Urothelium cell line (cell line): Measurements from ENCODE around the gene FAM98A.

Source experiments
- DNase-seq: peaks from one replicate; pipeline ENCODE4 v3.0.0; 2011; ENCODE audit warnings: low spot score, mixed read lengths
- FAIRE-seq: peaks from 2 replicates; lab custom pipeline; 2011; peaks lifted over from hg19 to GRCh38; lab: Jason Lieb, UNC

FAM98A gene

DNA sequence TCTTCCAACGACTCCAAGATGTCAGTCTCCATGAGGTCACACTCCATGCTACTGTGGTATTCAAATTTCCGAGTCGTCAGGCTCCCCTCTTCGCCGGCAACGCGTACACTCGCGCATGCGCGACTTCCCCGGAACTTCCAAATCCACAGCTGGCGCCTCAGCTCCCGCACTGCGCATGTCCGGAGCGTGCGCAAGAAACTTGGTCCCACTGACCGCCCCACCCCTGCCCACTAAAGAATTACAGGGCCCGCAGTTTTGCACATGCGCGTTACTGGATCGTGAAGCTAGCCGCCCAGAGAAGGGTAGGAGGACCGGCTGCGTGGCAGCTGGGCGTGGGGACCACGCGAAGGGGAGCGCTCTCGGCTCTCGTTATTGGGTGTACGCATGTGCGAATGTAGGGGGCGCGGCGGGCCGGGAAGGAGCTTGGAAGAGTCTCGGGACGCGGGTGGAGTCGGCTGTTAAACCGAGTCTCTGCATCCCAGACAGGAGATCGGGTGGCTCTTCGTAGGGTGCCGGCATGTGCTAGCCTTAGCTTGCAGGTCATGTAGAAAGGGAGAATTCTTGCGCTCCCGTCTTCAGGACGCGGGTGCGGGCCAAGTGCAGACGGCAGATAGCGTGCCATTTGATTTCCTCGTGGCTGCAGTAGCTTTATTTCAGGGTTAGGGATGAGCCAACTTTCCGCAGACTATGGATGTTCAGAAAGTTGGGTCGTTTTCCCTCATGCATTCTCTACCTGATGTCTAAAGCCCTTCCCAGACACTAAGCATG, at the start of gene FAM98A:
TSS of gene FAM98A (minus strand) at position 125 of the 768 bp plus-strand sequence. CDS start at position 47, 78 bp downstream.
- FAIRE-seq = no peak

DNA sequence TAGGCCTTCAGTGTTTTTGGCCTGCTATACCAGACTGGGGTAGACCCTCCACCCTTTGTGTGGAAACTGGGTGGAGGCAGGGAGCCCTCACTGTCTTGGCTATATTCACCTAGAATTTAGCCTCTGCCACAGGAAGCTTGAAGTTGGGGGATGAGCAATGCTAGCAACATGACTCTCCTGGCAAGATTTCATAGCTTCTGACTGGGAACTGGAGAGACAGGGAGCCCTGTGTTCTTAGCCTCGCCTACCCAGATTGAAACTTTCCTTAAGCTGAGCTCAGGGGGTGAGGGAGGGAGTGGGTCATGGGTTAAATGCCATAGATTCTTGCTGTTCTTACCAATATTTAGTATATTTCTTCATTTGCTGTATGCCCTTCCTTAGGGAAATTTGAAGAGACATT, 46.8 kb upstream of the FAM98A start:
- FAIRE-seq = no peak
- DNase-seq = no peak

More for the DNA sequence above, at the start of gene FAM98A:
- peak; percentile 99 for DNase-seq

DNA sequence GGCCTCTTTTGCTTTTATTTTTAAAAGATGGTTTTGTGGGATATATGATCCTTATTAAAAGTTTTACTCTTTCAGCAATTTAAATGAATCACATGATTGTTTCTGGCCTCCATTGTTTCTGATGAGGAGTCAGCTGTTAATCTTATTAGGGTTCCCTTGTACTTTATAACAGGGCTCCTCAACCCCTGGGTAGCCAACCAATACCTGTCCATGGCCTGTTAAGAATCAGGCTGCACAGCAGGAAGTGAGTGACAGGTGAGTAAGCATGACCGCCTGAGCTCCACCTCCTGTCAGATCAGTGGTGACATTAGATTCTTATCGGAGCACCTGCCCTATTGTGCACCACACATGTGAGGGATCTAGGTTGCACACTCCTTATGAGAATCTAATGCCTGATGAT, 45.1 kb upstream of the FAM98A start:
- DNase-seq (no peak), FAIRE-seq (no peak)

DNA sequence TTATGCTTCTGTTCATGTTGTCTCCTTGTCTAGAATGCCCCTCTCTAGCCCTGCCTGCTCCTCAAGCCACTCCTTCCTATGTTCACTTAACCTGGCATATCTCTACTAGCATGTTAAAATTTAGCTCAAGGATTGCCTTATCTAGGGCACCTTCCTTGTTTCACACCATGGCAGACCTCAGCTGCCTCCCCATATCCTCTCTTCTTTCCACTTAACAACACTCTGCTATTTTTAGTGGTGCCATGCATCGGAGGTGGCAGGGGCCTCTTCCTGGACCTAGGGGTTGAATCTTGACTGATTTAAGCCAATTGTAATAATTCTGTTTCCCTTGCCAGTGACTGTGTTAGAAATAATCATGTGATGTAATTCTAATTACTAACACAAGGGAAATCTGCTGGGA, 36.9 kb upstream of the FAM98A start:
- DNase-seq (no peak), FAIRE-seq (no peak)

DNA sequence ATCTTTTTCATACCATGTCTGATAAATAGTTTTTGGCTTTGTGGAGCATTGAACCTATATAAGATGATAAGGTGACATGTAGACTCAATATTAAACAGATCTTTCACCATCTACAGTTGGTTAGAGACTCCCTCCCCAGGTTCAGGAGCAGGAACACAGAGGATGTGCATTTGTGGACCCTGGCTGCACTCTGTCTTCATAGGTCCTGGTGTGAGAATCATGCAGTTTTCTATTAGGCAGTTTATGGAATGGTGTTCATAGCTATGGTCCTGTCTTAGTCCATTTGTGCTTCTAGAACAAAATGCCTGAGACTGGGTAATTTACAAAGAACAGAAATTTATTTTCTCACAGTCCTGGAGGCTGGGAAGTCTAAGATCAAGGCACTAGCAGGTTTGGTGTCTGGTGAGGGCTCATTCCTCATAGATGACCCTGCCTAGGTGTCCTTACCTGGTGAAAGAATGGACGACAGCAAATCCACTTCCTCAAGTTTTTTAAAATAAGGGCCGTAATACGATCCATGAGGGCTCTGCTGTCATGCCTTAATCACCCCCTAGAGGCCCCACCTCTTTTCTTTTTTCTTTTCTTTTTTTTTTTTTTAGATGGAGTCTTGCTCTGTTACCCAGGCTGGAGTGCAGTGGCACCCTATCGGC, 35.3 kb upstream of the FAM98A start:
- no peak for DNase-seq
- no peak for FAIRE-seq

DNA sequence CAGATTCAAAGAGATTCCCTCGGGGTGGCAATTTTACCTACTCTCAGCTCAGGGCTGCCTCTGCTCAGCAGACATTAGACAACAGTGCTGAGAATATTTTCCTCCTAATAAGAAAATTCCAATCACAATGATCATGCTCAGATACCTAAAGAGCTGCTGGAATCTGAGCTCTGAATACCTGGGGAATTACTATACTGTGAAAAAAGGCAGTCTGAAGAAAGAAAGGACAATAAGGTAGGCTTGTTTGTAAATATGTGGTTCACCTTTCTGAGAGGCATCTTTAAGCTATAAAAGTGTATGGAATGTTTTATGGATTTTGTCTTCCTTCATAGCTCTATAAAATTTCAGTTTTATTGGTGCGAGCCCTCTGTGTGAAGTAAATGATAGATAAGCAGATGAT, 34.2 kb upstream of the FAM98A start:
- DNase-seq (no peak), FAIRE-seq (no peak)

DNA sequence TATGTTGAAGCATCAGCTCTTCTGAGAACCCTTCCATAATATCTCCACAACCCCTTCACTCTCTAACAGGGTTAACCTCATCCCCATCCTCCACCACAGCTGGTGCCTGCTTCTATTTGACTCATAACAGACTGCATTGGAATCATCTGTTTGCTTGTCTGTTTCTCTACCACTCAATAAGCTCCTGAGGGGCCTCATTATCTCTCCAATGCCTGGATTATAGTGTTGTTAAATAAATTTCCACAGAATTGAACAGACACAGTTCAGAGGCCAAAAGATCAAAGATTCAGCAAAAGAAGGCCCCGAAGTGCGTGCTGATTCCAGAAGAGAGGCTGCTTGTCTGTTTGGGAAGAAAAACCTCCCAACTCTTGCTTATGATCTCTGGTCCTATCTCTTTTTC, 33.7 kb upstream of the FAM98A start:
- DNase-seq (no peak), FAIRE-seq (no peak)

DNA sequence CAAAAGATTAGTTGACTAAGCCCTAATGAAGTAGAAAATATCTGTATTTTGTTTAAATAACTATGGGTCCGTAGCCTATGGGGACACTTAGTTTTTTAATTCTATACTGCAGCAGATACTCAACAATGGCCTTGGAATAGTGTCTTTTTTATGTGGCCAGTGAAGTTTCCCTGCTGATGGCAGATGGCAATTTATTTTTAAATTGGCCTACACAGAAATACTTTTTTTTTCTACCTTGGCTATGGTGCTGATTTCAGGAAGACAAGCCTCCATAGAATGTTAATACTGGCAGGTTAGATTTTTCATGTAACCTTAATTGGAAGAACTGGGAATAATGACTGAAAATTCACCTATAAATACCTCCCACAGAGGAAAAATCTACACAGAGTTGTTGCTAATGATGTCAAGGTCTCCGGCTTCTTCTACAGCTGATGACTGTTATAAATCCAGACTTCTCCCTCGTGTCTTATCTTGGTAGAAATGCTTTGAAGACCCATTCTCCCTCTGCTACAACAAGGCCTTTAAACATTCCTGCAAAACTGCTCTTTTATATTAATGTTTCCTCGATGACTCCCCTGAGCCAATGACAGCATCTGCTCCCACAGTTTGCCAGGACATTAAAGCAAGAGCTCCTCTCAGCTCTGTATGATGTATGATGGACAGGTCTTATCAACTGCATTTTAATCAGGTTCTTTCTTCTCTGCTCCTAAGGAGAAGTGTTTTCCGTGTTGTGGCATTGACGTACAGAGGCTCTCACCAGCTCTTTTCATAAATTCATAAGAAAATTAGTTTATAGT, 29.1 kb upstream of the FAM98A start:
- DNase-seq (no peak), FAIRE-seq (no peak)

DNA sequence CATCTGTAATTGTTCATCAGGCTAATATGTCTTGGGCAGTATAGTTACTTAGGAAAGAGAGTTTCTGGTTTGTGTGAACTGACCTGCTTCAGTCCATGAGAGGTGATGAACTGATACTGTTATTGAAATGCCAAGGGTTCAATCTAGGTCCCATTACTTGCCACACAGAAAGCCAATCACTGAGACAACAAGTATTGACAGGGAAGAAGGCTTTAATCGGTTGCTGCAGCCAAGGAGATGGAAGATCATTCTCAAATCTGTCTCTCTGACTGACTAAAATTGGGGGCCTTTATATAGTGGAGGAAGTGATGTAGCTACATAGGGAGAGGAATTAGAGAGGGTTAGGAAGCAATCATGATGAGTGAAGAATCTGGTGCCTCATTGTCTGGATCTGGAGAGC, 19.9 kb upstream of the FAM98A start:
- DNase-seq (no peak), FAIRE-seq (no peak)

DNA sequence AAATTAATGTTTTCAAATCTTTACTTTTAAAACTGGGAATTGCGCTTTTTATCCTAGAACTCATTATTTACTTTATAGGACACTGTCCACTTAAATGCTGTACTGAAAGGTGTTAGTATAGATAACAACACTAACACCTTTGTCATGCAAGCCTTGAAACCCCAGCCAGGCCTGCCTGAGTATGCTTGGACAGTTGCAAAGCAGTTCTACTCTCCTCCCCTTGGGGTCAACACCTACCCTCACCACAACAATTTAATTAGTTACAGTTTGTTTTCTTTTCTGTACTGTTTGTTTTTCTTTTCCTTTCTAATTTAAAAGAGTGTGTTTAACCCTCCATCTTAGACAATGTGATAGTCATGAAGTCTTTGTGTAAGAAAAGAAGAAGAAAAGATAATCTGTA, 18.9 kb upstream of the FAM98A start:
- DNase-seq = no peak
- FAIRE-seq = no peak

DNA sequence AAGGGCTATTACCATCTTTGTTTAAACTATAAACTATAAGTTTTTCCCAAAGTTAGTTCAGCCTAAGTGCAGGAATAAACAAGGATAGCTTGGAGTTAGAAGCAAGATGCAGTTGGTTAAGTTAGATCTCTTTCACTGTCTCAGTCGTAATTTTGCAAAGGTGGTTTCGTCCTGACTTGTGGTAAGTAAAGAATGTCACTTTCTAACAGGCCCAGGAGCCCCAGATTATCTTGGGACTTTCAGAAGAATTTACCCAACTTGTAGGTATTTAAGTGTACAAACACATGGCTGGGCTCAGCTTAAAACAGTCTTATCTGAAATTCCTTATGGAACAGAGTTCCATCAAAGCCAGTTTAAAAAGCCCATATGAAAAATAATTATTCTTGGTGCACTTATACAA, 18.3 kb upstream of the FAM98A start:
- DNase-seq = no peak
- FAIRE-seq = no peak

DNA sequence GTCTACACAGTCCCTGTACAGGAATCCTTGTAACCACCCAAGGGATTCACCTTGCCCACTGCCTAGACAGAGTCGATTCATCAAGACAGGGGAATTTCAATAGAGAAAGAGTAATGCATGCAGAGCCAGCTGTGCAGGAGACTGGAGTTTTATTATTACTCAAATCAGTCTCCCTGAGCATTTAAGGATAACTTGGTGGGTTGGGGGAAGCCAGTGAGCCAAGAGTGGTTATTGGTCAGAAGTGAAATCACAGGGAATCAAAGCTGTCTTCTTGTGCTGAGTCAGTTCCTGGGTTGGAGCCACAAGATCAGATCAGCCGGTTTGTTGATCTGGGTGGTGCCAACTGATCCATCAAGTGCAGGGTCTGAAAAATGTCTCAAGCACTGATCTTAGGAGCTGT, 17.8 kb upstream of the FAM98A start:
- no peak for DNase-seq
- peak; percentile 72 for FAIRE-seq

DNA sequence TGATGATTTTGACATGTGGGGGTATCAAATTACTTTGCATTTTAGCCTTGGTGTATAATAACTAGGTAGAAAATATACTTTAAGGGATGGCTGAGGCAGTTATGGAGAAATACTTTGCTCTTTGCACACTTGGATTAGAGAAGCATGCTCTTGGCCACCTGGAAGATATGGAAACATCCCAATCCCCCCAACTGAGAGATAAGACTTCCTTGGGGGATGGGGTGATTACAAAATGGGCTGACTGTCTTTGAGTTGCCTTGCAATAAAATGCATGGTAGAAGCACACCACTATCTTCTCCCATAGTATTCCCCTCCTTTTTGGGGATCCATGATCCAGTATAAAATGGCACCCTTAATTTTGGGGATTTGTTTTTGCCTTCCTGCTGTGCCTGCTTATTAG, 15.1 kb upstream of the FAM98A start:
- DNase-seq = no peak
- FAIRE-seq = no peak

DNA sequence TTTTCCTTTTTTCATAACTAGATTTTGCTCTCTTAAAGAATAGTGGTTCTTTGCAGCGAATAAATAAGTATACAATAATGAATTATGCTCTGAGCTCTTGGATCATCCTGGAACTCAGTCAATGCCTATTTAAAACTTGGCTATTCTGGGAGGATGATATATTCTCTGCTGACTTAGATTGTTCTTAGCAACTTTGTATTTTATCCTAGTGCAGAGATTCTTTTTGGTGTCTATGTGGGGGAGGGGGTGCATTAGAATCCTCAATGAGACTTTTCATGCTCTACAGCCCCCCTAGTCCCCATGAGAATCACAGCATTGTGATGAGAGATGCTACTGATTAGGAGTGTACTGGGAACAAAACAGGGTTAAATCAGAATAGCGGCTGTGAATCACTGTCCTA, 8.8 kb upstream of the FAM98A start:
- FAIRE-seq = no peak
- DNase-seq = no peak

DNA sequence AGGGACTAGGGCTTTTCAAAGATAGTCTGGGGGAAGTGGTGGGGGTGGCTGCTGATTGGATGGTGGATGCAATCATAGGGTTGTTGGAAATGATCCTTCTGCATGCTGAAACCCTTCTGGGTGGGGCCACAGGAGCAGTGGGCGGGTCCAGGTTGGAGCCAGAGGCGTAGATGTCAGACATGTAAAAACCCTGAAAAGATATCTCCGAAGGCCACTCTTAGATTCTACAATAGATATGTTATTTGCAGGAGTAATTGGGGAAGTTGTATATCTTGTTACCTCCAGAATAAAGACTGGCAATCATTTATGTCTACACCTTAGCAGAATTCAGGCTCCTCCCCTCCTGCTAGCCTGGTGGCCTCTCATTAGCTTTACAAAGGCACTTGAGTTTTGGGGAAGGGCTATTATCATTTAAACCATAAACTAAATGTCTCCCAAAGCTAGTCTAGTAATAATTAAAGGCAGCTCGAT, 8.2 kb upstream of the FAM98A start:
- FAIRE-seq (no peak), DNase-seq (no peak)

DNA sequence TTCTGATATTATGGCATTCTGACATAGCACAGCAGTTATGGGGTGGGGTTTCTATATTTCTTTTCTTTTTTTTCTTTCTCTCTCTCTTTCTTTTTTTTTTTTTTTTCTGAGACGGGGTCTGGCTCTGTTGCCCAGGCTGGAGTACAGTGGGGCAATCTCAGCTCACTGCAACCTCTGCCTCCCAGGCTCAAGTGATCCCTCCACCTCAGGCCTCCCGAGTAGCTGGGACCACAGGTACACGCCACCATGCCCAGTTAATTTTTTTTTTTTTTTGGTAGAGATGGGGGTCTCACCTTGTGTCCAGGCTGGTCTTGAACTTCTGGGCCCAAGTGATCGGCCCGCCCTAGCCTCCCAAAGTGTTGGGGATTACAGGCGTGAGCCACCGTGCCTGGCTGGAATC, 7.5 kb upstream of the FAM98A start:
- DNase-seq (no peak), FAIRE-seq (no peak)

DNA sequence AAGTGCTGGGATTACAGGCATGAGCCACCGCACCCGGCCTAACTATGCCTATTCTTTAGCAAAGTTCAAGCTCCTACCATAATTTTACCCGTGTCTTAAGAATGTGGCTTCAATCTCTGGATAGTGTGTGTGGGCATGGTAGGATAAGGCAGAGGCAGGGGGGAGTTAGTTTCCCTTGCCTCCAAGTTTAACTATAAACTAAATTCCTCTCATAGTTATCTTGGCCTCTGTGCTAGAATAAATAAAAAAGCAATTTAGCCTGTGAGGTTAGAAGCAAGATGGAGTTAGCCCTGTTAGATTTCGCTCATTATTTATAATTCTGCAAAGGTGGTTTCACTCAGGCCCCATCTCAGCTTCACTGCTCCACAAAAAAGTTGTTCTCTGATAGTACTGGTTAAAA, 7.0 kb upstream of the FAM98A start:
- no peak for FAIRE-seq
- DNase-seq = no peak

DNA sequence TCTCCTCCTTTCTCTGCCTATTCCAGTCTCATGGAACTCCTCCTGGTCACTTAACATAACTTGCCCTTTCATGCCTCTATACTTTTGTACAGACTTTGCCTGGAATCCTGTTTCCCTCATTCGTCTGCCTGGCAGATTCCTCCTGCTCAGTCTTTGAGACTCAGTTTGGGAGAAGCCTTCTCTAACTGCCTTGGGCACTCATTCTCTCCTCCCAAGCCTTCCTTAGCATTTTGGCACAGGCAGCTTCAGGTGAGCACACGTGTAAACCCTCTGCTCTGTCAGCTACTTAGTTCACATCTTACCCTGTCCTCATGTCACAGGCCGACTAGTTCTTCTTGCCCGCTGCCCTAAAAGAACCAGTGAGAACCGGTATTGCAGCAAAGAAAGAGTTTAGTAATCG, 6.0 kb upstream of the FAM98A start:
- FAIRE-seq = peak; percentile 56

DNA sequence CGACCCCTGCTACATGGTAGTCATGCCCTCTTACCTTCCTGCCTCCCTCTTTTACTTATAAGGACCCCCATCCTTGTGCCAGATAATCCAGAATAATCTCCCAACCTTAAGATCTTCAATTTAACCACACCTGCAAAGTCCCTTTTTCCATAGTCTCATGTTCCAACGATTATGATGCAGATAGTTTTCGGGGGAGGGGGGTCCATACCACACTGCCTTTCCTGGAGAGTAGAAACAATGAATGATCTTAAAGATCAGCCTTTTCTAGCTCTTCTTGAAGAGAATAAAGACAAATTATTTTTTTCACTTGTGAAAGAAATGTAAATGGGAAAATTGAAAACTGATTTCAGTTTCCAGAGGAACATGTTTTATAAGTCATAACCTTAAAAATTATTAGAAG, 4.3 kb upstream of the FAM98A start:
- FAIRE-seq = no peak
- no peak for DNase-seq

More for the DNA sequence above, 6.0 kb upstream of the FAM98A start:
- DNase-seq = no peak

DNA sequence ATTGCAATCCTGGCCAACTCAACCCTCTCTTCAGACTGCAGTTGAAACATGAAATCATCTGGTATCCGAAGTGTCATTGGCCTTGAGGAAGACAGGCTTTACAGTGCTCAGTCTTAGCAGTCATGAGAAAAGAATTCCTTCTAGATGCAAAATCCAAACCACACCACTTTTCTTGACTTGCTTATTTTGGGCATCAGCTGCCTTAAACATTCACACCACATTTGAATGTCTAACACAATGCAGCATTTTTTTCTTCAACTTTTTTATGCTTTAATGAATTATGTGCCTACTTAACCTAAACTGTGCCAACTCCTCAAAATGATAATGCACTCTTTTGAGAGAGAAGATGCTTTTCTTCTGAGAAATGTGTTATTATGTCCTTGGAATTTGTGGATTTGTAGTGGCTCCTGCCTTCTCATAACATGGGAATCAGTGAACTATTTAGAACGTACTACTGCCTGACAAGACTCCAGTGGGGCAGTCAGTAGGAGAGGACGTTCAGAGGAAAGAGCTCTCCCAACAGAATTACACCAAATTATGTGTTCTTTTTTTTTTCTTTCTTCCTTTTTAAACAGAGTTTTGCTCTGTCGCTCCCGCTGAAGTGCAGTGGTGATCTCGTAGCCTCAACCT, 3.2 kb upstream of the FAM98A start:
- DNase-seq = no peak
- no peak for FAIRE-seq

DNA sequence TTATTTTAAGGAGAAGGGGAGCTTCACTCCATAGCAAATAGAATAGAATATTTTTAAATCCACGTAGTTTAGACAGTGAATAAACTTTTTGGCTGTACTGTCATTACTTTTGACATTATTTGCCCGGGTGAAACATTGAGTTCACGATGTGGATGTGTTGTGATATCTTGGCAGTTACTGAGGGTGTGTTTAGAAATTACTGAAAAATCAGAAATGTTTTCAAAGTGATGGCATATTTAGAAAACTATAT, 769 bp upstream of the FAM98A start:
- FAIRE-seq (no peak), DNase-seq (no peak)
